Transverse colon (tissue), 3 donors: ENCODE measurements around the gene RARRES1.
A peak's percentile ranks its signal among the peaks of the same experiment; 100 is the strongest.

Experiments
- CTCF ChIP-seq, 5 experiments: fragments of 200-600 bp in 3 of 5; fragments of 450-650 bp in 2 of 5; sonication (generic) in 3 of 5; IDR thresholded peaks; 1 replicate in 2 of 5; 2 replicates in 3 of 5; pipeline ENCODE4 v1.5.1; 2016 to 2017; ENCODE audit warnings: antibody characterized with exemption in 5 of 5, inconsistent platforms in 3 of 5, mild to moderate bottlenecking in 2 of 5, moderate library complexity in 1 of 5
- EP300 ChIP-seq: sonication (generic); formaldehyde crosslinking; IDR thresholded peaks from one replicate; pipeline ENCODE4 v1.6.1; 2017; ENCODE audit warnings: antibody characterized with exemption, low read depth
- POLR2A ChIP-seq: fragments of 450-650 bp; IDR thresholded peaks from one replicate; pipeline ENCODE4 v1.6.1; 2016; ENCODE audit warnings: antibody characterized with exemption, mild to moderate bottlenecking, moderate library complexity

DNA sequence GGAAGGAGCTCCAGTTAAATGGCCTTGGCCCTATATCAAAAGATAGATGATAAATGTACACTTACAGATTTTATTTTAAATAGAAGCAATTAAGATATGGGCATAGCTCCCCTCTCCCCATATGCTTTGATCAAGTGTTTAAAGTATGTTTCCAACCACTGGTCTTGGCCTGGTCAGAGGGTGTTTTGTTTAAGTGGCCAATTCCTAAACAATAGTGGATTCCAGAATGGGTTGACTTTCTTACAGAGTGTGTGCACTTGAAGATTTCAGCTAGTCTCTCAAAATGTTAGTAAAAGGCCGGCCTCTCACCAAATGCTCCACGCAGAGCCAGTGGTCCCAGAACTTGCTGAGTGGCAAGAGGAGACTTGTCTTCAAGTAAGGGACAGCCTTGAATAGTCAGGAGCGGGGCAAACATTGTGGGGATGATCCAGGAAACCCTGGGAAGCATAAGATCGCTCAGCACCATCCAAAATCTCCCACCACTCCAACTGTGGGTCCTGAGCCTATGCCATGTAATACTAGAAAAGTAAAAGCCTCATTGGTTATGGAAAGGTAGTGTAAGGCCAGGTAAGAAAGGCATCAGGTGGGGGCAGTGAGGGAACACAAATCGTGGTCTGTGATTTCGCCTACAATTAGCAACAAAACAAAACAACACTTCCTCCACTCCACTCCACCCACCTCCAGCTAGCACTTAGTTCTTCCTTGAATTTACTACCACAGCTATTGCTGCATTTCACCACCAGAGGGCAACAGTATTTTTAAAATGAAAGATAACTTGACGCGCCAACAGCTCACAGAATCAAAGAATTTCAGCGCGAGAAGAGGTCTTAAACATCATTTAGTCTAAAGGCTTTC lies 4.8 kb downstream of the RARRES1 start:
- peak; percentile 86 to 95 (median 90) for TF ChIP-seq CTCF (IDR thresholded peaks at IDR 0.05)
- no peak for TF ChIP-seq EP300
- TF ChIP-seq POLR2A, result no peak
